A673 (cell line): ENCODE results near the gene HNRNPA1L2.

ENCODE experiments used
- EZH2 ChIP-seq: fragments of 200-600 bp; sonication (generic); IDR thresholded peaks from 2 replicates; pipeline ENCODE4 v1.6.1; 2017; ENCODE audit warnings: borderline replicate concordance, low read depth, mild to moderate bottlenecking, mixed read lengths, antibody characterized with exemption, low read length; ENCODE audit not compliant: poor library complexity, severe bottlenecking
- TF ChIP-seq, protein P1 (sequence below): fragments of 300-800, 200-600 bp; sonication (generic); conservative IDR thresholded peaks from 2 replicates; pipeline ENCODE4 v1.5.1; 2017; ENCODE audit warnings: low read depth, mild to moderate bottlenecking, antibody characterized with exemption, low read length, moderate library complexity, mixed read lengths

DNA sequence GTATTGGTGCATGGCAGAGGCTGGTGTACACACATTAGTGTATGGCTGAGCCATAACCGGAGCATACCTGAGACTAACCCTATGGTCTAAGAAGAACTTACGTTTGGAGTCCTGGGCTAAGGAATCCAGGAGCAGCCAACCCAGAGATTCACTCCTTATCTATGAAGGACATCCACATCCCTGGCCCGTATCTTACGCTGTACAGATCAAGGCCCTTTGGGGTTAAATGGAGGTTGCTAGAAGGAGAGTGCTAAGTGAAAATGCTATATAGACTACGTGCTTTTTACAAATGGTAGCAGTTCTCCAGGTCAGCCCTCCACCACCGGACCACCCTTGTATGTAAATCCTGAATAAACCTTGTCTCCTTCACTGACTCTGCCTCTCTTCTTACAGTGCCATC is 8.5 kb downstream of the HNRNPA1L2 start:
- TF ChIP-seq, protein P1, sequence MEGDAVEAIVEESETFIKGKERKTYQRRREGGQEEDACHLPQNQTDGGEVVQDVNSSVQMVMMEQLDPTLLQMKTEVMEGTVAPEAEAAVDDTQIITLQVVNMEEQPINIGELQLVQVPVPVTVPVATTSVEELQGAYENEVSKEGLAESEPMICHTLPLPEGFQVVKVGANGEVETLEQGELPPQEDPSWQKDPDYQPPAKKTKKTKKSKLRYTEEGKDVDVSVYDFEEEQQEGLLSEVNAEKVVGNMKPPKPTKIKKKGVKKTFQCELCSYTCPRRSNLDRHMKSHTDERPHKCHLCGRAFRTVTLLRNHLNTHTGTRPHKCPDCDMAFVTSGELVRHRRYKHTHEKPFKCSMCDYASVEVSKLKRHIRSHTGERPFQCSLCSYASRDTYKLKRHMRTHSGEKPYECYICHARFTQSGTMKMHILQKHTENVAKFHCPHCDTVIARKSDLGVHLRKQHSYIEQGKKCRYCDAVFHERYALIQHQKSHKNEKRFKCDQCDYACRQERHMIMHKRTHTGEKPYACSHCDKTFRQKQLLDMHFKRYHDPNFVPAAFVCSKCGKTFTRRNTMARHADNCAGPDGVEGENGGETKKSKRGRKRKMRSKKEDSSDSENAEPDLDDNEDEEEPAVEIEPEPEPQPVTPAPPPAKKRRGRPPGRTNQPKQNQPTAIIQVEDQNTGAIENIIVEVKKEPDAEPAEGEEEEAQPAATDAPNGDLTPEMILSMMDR = no peak
- TF ChIP-seq EZH2 = no peak
